Loucy (cell line): ENCODE measurements around the gene ZNF383.
"Not testable (repeated sequence)": the region's sequence is repeated elsewhere in the genome, so short reads cannot be mapped to it uniquely, and the experiment has no call there.

Source experiments
- H2AFZ ChIP-seq: fragments of 200-600 bp; sonication (generic); 2 replicates; pipeline ENCODE4 v1.6.0; 2016; ENCODE audit warnings: antibody characterized with exemption, mild to moderate bottlenecking, low read length, moderate library complexity
- H3F3A ChIP-seq: fragments of 200-600 bp; 2 replicates; pipeline ENCODE4 v1.6.0; 2016; ENCODE audit warnings: antibody characterized with exemption, low read depth, mild to moderate bottlenecking
- H3K27me3 ChIP-seq: fragments of 200-600 bp; sonication (generic); 2 replicates; pipeline ENCODE4 v1.6.1; 2014; ENCODE audit warnings: low read length, mild to moderate bottlenecking; ENCODE audit not compliant: insufficient read depth, poor library complexity, severe bottlenecking
- H3K36me3 ChIP-seq: fragments of 200-600 bp; sonication (generic); 2 replicates; pipeline ENCODE4 v1.6.1; 2016; ENCODE audit warnings: low read length; ENCODE audit not compliant: insufficient read depth
- H3K4me1 ChIP-seq: fragments of 200-600 bp; sonication (generic); 2 replicates; pipeline ENCODE4 v1.5.1; 2014; ENCODE audit warnings: low read length, mild to moderate bottlenecking; ENCODE audit not compliant: insufficient read depth, poor library complexity, severe bottlenecking
- H3K4me2 ChIP-seq: fragments of 200-600 bp; sonication (generic); 2 replicates; pipeline ENCODE4 v1.6.0; 2014; ENCODE audit warnings: antibody characterized with exemption, low read length, low read depth, mild to moderate bottlenecking; ENCODE audit not compliant: poor library complexity, severe bottlenecking
- H3K4me3 ChIP-seq: fragments of 200-600 bp; sonication (generic); 2 replicates; pipeline ENCODE4 v1.5.1; 2014; ENCODE audit warnings: low read length, mild to moderate bottlenecking, mixed read lengths; ENCODE audit not compliant: poor library complexity, severe bottlenecking
- H3K79me2 ChIP-seq: fragments of 200-600 bp; sonication (generic); 2 replicates; pipeline ENCODE4 v1.6.1; 2014; ENCODE audit warnings: low read length; ENCODE audit not compliant: insufficient read depth
- H3K9ac ChIP-seq: fragments of 200-600 bp; sonication (generic); 2 replicates; pipeline ENCODE4 v1.6.0; 2014; ENCODE audit warnings: mild to moderate bottlenecking, low read depth, low read length, moderate library complexity; ENCODE audit not compliant: poor library complexity, severe bottlenecking
- H3K9me2 ChIP-seq: fragments of 200-600 bp; sonication (generic); replicated peaks from 2 replicates; pipeline ENCODE4 v1.6.1; 2016; ENCODE audit warnings: low read depth, low read length, mixed read lengths
- H3K9me3 ChIP-seq: fragments of 200-600 bp; sonication (generic); 2 replicates; pipeline ENCODE4 v1.6.1; 2014; ENCODE audit warnings: mild to moderate bottlenecking, antibody characterized with exemption, low read length, low read depth; ENCODE audit not compliant: insufficient read depth
- H4K20me1 ChIP-seq: fragments of 200-600 bp; sonication (generic); 2 replicates; pipeline ENCODE4 v1.6.0; 2014; ENCODE audit warnings: antibody characterized with exemption, low read length, mild to moderate bottlenecking; ENCODE audit not compliant: insufficient read depth, poor library complexity, severe bottlenecking
- CTCF ChIP-seq: fragments of 200-600 bp; sonication (generic); conservative IDR thresholded peaks from 2 replicates; pipeline ENCODE4 v1.5.1; 2014; ENCODE audit warnings: mild to moderate bottlenecking, antibody characterized with exemption, low read length
- EZH2phosphoT487 ChIP-seq: fragments of 200-600 bp; IDR thresholded peaks from 2 replicates; pipeline ENCODE4 v1.6.1; 2018; ENCODE audit warnings: antibody characterized with exemption, mild to moderate bottlenecking, moderate library complexity, borderline replicate concordance

Gene ZNF383

GRCh38 chr19:37227996-37228395 is 10.0 kb downstream of the ZNF383 start:
- Histone ChIP-seq H2AFZ (no peak overlapping the region), H3K36me3 (peaks cover 21% of the 10 kb centered on the region; the same call in 1 of the 2 replicates), H3K79me2 (no peaks in the 10 kb centered on the region)

GRCh38 chr19:37243206-37243632 is 25.2 kb downstream of the ZNF383 start:
- Histone ChIP-seq H3K79me2 (no peaks in the 10 kb centered on the region), H3K9ac (no peak overlapping the region), H3K4me3 (no peak overlapping the region), H3K4me2 (no peak overlapping the region), H3K9me2 (no peaks in the 10 kb centered on the region), H2AFZ (no peak overlapping the region), H3K4me1 (no peaks in the 10 kb centered on the region), H3F3A (no peaks in the 10 kb centered on the region; the same call in 1 of the 2 replicates), H3K9me3 (peaks cover 17% of the 10 kb centered on the region), H4K20me1 (no peaks in the 10 kb centered on the region), H3K36me3 (peaks cover 54% of the 10 kb centered on the region), H3K27me3 (no peaks in the 10 kb centered on the region)
- TF ChIP-seq EZH2phosphoT487 (no peak), CTCF (no peak)

More at GRCh38 chr19:37227996-37228395, 10.0 kb downstream of the ZNF383 start:
- no peaks in the 10 kb centered on the region for H3K4me1 ChIP-seq
- H3K27me3 ChIP-seq: no peaks in the 10 kb centered on the region
- H3K4me3 ChIP-seq: no peak overlapping the region
- no peaks in the 10 kb centered on the region for H3K9me3 ChIP-seq
- H3F3A ChIP-seq: no peaks in the 10 kb centered on the region
- H4K20me1 ChIP-seq: no peaks in the 10 kb centered on the region
- H3K9ac ChIP-seq: no peak overlapping the region
- TF ChIP-seq EZH2phosphoT487: no peak
- TF ChIP-seq CTCF: peak; percentile 85
- no peaks in the 10 kb centered on the region for H3K9me2 ChIP-seq
- no peak overlapping the region for H3K4me2 ChIP-seq

GRCh38 chr19:37251308-37252229 is 33.6 kb downstream of the ZNF383 start:
- Histone ChIP-seq H3K9me3 (no peaks in the 10 kb centered on the region; the same call in 1 of the 2 replicates), H3K9ac (peak overlapping the region; percentile 88), H3K4me2 (peak overlapping the region; percentile 57), H3K4me3 (peak overlapping the region; percentile 87), H3K27me3 (no peaks in the 10 kb centered on the region), H3F3A (no peaks in the 10 kb centered on the region; the same call in 1 of the 2 replicates), H4K20me1 (no peaks in the 10 kb centered on the region), H3K9me2 (no peaks in the 10 kb centered on the region), H3K79me2 (peaks cover 13% of the 10 kb centered on the region), H3K36me3 (no peaks in the 10 kb centered on the region), H2AFZ (peak overlapping the region; percentile 84), H3K4me1 (peaks cover 4% of the 10 kb centered on the region)
- TF ChIP-seq EZH2phosphoT487 (no peak), CTCF (no peak)

GRCh38 chr19:37263028-37263427 is 45.0 kb downstream of the ZNF383 start:
- not testable (repeated sequence) for H3K36me3 ChIP-seq, H3K9ac ChIP-seq, H2AFZ ChIP-seq, H3K4me2 ChIP-seq, H3K9me2 ChIP-seq, H3F3A ChIP-seq, H3K4me1 ChIP-seq, H3K79me2 ChIP-seq, H3K9me3 ChIP-seq, H3K27me3 ChIP-seq, H4K20me1 ChIP-seq, H3K4me3 ChIP-seq

- H3K9me3 ChIP-seq, H4K20me1 ChIP-seq, H3F3A ChIP-seq, H3K9me2 ChIP-seq, H3K4me3 ChIP-seq, H3K27me3 ChIP-seq, H3K4me2 ChIP-seq, H3K9ac ChIP-seq, H2AFZ ChIP-seq, H3K36me3 ChIP-seq, H3K4me1 ChIP-seq, H3K79me2 ChIP-seq: not testable (repeated sequence)
Observed at GRCh38 chr19:37267005-37267404, 49.0 kb downstream of the ZNF383 start.
